GM03348 (cell line): ENCODE data around the gene EPS8.
"Not testable (repeated sequence)": the region's sequence is repeated elsewhere in the genome, so short reads cannot be mapped to it uniquely, and the experiment has no call there.

Experiments used
- DNase-seq: peaks from one replicate; pipeline ENCODE4 v3.0.0; 2012; ENCODE audit warnings: low spot score

EPS8 gene

GRCh38 chr12:15797818-15798217 lies 8.6 kb upstream of the EPS8 start:
- no peak for DNase-seq

DNA sequence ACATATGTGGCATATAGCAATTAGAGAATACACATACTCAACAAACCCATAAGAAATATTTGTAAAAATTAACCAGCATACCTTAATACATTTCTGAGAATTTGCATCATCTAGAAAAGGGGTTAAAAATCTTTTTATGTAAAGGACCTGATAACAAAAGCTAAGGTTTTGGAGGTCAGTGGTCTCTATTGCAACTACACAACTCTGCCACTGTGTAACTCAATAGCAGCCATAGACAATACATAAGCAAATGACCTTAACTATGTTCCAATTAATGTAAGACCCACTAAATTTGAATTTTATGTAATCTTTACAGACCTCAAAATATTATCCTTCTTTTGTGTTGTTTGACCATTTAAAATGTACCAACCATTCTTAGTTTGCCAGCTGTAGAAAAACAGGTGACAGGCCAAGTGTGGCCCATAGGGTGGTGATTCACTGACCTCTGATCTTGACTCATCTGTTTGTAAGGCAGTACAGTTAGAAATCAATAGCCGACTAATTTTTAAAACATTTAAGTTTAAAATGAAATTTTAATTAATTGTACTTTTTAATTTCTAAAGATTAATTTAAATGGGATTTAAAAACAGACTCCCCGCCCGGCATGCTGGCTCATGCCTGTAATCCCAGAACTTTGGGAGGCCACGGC lies 7.4 kb upstream of the EPS8 start:
- DNase-seq, result peak; percentile 50

GRCh38 chr12:15794836-15795235 lies 5.6 kb upstream of the EPS8 start:
- no peak for DNase-seq

DNA sequence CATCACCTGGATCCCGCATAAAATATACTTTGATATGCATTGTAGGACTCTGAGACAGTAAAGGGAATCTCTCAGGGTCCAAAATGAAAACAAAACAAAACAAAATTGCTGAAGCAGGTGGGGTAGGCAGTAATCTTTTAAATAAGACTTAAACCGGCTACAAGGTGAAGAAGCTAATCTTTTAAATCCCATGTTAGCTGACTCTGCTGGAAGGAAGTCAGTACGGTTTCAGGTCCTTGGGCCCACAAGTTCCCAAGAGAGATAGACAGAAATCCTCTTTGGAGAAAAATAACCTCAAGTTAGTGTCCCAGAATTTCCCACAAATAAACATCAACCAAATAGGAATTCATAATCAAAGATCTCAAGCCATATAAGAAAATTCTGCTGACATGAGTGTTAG lies 5.0 kb upstream of the EPS8 start:
- no peak for DNase-seq

DNA sequence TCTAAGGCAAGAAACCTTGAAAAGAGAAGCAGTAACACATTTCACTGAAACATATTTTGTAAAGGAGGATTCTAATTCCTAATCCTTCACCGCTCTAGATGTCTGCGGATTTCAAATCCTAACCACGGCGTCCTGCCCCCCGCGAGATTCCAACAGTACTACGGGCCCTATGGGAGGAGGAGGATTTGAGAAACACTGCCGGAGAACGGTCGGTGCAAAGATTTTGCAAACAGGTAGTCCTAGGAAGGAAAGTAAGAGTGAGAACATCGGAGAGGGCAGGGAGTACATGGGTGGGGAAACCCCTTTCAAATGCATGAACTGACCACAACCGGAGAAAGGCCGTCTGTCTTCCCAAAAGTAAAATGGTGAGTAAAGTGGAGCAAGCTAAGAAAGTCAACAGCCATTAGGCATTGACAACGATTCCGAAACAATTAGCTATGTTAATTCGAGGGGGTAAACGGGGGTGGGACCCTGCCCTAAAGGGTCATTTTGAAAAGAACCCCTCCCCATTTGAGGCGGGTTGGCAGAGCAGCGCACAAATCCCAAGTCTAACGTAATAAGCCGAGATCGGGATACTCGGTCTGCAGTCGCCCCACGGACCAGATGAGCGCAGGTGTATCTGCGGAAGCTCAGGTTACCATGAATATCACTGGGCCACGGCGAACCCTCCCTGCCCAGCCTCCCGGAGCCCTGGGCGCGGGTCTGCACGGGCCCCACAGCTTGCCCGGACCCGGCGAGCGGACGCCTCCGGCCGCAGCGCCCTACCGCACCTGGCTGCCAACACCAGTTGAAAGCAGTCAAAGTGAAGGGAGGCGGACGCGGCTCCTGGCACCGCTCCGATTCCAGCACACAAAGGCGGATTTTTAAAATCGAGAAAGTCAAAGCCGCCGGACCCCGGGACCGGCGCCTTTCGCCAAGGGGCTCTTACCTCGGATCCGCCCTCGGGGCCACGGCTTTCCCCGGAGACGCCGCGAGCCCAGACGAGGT lies 662 bp downstream of the EPS8 start:
- DNase-seq, result peak; percentile 41

DNA sequence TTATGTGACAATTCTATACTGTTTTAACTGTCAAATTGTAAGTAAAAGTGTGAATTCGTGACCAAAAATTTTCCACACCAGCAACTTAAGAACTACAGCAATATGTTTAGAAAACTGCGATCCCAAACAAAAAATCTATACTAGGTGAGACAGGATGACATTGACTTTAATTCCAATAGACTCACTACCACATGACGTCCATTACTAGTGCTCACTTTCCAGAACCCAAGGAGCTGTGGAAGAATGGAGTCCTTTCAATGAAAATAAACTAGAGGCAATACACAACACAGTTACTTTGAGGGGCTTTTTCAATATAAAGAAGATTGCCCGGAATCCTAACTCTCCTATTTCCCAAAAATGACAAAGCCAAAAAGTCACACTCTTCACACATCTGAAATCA lies 1.4 kb downstream of the EPS8 start:
- DNase-seq, result no peak

- DNase-seq, result no peak
These were observed 2.4 kb downstream of the EPS8 start for GRCh38 chr12:15786772-15787171.

DNA sequence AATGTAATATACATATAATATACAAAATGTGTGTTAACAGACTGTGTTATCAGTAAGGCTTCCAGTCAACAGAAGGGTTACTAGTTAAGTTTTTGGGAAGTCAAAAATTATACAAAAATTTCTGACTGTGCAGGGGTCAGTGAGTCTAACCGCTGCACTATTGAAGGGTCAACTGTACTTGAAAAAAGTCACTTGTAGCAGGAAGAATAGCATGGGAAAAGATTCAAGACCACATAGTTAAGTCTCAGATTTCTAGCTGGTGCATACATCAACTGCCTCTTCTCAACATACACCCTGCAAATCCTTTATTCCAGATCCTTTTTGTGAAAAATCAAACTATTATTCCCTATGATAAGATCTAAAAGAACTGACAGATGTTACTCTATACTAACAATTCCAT lies 5.9 kb downstream of the EPS8 start:
- no peak for DNase-seq

DNA sequence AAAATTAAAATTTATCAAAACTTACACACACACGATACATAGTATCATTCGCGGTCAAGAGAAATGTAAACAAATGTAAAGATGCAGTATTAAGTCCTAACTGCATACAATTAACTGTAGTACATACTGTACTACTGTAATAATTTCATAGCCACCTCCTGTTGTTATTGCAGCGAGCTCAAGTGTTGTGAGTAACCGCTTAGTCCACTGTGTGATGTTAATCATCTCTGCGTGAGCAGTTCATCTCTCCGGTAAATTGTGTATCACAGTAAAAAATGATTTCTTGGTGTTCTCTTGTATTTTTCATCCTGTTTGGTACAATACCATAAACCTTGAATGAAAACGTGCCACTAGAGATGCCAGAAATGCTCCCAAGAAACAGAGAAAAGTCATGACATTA lies 6.5 kb downstream of the EPS8 start:
- DNase-seq, result no peak

DNA sequence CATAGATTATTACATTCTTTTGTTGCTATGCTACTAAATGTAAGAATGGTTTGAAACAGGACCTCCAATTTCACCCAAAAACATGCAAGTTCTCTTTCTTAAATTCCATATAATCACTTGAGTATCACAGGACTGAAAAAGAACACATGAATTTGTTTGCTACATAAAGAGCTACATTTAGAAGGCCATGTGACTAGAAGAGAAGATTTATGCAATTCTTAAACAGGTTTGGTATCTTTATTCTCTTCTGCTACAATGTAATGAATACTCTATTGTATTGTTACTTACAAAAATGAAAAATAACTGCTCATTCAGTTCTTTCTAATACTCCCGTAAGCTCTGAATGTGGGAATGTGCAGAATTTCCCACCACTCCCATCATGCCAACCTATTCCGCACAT lies 9.3 kb downstream of the EPS8 start:
- no peak for DNase-seq

DNA sequence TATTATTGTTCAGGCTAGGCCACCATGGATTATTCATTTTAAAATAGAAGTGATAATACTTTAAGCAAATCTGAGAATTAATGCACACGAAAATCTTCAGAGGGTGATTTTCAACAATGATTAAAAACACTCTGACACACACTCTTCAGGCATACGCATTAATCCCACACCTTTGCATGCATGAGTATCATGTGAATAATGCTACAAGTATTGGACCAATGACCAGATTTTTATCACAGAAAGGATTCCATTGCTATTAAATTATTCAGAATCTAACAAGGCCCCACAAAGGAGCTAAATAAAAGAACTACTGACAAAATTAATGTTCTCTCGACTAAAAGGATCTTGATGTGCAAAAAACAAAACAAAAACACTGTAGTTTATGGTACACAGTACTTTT lies 11.1 kb downstream of the EPS8 start:
- DNase-seq, result no peak

GRCh38 chr12:15777355-15778012 lies 11.7 kb downstream of the EPS8 start:
- DNase-seq, result no peak

DNA sequence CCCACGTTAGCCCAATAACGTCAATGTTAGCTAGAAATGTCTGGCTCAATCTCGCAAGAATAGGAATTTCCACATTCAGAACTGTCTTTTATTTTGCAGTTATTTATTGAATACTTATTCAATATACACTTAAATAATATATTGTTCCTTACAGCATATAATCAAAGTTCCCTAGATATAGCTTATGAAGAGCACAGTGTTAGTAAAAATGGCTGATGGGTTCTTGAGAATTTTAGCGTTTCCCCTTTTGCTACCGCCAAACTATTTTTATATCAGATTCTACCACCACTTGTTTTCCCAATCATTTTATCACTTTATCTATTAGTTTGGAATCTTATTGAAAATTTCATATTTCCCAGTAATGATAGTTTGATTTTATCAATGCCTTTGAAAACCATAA lies 12.7 kb downstream of the EPS8 start:
- no peak for DNase-seq

- DNase-seq, result no peak
These were observed 14.4 kb downstream of the EPS8 start for GRCh38 chr12:15774819-15775218.

DNA sequence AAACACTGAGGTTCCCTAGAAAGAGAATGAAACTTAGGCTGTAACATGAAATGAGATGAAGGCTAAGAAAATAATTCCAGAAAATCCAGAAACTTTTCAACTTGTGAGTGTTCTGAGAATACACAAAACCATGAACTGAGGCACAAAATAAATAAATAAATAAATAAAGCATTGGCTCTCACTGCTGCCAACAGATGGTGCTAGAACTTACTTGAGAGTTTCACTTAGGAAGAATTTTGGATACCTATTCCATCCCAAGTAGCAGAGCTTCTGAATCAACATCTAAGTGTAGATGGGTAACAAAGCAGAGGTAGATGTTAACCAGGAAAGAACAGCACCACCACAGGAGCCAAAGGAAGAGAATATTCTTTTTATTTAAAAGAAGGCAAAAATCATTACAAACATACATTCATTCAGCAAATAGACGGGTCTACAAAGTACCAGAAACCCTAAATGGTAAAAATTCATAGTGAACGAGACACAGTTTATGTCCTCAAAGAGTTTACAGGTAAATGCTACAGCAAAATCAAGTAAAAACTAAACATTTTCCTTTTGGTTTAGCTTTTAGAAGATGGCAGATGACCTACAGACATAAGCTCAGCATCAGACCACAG lies 16.7 kb downstream of the EPS8 start:
- no peak for DNase-seq

DNA sequence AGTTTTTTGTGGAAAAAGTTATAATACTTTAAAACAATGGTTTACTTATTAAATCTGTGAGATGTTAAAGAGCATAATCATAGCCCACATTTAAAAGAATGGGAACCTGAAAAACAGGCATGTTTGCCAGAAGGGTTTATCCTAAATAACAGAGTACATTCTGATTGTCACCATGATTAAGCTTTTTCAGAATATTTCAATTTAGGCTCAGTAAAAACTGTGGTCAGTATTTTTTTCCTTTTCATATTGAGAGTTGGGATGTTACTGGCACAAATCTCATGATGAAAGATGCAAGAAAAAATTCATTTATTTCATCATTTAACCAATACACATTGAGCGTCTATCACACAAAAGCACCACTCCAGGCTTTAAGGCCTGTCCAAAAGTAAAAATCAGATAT lies 18.6 kb downstream of the EPS8 start:
- no peak for DNase-seq

DNA sequence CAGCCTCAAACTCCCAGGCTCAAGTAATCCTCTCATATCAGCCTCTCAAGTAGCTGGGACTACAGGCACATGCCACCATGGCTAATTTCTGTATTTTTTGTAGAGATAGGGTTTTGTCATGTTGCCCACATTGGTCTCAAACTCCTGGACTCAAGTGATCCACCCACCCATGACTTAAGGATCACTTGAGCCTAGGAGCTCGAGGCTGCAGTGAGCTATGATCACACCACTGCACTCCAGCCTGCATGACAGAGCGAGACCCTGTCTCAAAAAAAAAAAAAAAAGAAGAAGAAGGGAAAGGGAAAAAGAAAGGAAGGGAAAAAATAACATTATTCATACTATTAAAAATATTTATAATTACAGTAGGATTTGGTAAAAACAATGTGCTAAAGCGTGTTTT lies 19.2 kb downstream of the EPS8 start:
- DNase-seq, result no peak

- no peak for DNase-seq
These were observed 19.6 kb downstream of the EPS8 start for GRCh38 chr12:15769586-15769985.

DNA sequence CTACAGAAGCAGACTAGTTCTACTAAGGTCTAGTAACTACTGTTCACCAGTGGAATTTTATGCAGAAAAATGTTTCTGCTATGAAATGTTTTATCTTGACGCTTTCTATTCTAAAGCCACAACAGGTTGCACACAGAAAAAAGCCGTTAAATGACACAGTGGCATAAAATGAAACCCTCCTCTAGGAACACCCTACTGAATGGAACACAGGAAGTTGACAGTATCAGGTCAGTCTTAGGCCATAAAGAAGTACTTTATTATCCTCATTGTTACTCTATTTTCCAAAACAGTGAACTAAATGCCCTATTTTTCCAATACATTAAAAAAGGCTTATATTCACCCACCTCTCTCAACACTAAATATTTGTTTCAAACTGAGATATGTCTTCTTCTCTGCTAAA lies 21.9 kb downstream of the EPS8 start:
- DNase-seq, result no peak

DNA sequence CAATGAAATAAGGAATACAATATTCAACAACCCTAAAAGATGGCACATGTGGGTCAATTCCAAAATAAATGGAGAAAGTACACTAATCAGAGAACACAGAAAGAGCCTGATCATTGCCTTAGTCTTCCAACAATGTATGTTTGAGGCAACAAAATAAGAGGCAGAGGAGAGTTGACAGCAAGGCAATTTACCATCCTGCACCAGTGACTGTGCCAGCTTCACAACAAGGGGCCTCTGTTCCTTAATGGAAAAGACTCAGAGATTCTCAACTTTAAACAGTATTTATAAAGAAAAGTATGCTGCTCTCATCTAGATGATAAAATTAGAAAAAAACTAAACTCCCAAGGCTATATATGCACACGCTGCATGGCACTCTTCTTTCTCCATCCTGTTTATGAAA lies 25.9 kb downstream of the EPS8 start:
- no peak for DNase-seq

DNA sequence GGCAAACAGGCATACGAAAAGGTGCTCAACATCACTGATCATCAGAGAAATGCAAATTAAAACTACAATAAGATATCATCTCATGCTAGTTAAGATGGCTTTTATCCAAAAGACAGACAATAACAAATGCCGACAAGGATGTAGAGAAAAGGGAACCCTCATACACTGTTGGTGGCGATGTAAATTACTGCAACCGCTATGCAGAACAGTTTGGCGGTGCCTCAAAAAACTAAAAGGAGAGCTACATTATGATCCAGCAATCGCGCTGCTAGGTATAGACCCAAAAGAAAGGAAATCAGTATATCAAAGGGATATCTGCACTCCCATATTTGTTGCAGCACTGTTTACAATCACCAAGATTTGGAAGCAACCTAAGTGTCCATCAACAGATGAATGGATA lies 27.0 kb downstream of the EPS8 start:
- not testable (repeated sequence) for DNase-seq

DNA sequence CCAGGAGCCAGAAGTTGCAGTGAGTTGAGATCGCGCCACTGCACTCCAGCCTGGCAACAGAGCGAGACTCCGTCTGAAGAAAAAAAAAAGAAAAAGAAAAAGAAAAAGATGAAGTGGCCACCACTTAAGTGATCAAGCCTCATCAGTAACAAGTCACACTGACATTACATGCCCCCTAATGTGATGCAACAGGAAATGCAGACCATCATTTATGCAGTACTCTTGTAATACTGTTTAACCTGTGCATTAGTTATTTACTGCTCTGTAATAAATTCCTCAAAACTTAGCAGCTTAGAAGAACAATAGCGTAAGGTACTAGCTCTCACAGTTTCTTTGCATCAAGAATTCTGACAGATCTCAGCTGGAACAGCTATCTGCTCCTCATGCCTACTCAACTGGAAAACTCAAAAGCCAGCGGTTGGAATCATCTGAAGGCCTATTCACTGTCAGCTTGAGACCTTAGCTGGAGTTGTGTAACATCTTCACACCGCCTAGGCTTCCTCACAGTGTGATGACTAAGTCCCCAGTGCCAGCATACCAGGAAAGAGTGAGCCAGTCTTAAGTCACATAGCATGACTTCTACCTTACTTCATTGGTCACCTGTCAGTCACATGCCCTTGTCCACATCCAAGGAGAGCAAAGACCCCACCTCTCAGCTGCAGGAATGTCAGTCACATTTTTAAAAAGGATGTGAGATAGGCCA lies 31.5 kb downstream of the EPS8 start:
- peak; percentile 59 for DNase-seq
